Stimulated activated CD8-positive, alpha-beta memory T cell treated with anti-CD3 and anti-CD28 coated beads, Interleukin-2, amount 100 ng/mL, for 48 hours (primary cell): ENCODE results near the gene ADAMTS9.
"Not testable (repeated sequence)": the region's sequence is repeated elsewhere in the genome, so short reads cannot be mapped to it uniquely, and the experiment has no call there.

Source experiments
- DNase-seq, 2 donors: peaks; one replicate each; pipeline ENCODE4 v3.0.0-alpha.2; 2020; ENCODE audit warnings: low read depth in 2 of 2

ADAMTS9 gene

DNA sequence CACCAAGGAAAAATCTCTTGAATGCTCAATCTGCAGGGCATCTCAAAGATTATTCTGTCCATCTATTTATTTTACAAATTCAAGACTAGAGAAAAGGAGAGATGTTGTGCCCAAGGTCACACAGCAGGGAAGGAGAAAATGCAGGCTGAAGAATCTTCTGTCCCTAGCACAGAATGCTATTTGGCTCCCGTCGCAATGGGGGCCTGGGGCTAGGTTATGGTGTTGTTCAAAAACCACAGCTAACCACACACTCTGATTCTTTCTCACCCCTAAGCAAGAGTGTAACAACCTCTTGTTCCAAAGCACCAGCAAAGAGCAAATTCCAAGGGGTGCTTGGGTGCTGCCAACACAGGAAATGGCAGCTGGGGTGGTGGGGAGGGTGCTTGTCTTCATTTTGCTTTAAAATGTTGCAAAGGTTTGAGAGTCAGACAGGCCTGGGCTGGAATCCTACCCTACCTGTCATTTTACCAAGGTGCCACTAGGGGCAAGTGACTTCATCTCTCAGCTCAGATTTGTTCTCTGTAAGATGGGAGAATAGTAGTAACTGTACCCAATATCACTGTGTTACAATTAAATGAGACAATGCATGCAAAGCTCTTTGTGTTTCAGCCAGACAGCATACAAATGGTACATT is 112.5 kb downstream of the ADAMTS9 start:
- no peak for DNase-seq

- DNase-seq, result no peak
Measured at GRCh38 chr3:64574194-64574593, 113.6 kb downstream of the ADAMTS9 start.

DNA sequence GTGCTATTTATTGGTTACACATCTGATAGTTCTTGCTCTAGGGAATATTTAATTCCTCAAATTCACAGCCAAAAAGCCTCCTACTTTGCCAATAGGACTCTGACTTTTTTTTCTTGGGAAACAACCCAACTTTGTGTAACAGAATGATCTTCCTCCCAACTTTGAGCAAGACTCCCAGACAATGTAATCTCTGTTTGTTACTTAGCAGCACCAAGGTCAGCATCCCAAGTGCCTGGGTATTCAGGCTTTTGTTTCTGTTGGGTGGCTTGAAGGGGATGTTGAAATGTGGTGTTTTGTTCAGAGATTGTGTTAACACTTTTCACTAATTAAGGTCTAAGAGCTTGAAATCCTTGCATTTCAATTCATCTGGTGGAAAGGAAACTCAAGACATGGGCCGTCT is 115.8 kb downstream of the ADAMTS9 start:
- DNase-seq, result no peak

DNA sequence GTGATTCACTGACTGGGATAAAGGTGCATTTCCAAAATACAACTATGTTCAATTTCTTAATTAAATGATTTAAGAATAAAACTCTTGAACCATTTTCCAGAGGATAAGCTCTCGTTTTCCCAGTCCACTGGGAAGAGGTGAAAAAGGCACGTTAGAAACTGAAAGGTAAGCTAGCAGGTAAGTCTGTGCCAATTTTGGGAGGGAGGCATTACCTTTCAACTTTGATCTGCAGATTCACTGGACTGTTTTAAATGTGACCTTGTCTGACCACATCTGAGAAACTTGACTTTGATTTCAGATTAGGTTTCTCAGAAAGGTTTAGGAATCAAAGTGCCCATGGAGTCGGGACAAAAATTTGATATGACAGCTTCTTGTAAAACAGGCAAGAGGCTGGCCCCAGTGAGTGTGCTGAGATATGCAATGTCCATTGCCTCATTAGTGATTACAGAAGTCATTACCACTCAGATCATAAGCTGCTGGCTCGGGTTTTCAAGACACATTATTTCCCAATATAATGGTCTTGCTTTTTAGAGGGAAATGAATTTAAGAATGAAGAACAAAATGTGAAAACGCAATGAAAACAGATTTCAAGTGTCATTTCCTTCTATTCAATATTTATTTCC is 118.8 kb downstream of the ADAMTS9 start:
- DNase-seq, result no peak

GRCh38 chr3:64566859-64567258 is 120.9 kb downstream of the ADAMTS9 start:
- DNase-seq, result no peak

GRCh38 chr3:64563751-64564150 is 124.0 kb downstream of the ADAMTS9 start:
- DNase-seq, result no peak

GRCh38 chr3:64561868-64562267 is 125.9 kb downstream of the ADAMTS9 start:
- DNase-seq, result no peak

DNA sequence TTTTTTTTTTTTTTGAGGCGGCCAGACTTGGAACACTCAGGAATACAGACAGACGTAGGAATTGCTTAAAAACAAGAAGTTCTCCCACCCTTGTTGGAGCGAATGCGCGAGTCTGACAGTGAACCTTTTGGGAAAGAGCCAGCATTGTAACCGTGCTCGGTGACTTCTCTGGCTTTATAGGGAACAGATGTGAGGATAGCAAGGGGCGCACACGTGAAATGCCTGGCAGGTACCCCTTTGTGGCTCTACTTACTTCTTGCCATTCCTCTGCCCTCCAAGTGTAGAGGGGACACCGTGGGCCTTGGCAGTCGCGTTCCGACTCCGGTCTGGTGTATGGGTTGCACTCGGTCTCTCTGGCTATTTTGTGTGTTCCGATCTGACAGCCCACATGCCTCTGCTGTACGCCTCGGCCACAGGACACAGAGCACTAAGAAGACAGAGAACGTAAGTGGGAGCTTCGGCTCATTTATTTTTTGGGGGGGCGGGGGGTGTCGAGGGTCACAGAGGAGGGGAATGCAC is 126.4 kb downstream of the ADAMTS9 start:
- DNase-seq, result no peak

- no peak for DNase-seq
Measured at GRCh38 chr3:64560791-64561190, 127.0 kb downstream of the ADAMTS9 start.

DNA sequence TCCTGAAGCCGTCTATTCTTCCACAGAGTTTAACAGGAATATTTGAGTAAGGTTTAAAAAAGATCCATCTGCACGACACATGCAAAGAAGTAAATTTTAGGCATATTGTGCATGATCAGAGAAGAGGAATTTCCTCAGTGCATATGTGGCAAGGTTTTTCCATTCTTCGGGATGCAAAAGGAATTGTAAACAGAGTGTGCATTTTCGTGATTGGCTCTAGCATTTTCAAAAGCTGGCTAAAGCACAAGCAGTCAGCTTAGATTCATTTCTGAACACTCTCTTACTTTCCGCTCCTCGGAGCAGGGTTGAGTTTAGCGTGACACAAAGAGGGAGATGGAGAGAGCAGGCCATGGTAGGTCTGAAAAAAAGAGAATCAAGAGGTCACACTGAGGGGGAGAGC is 128.2 kb downstream of the ADAMTS9 start:
- DNase-seq, result no peak

DNA sequence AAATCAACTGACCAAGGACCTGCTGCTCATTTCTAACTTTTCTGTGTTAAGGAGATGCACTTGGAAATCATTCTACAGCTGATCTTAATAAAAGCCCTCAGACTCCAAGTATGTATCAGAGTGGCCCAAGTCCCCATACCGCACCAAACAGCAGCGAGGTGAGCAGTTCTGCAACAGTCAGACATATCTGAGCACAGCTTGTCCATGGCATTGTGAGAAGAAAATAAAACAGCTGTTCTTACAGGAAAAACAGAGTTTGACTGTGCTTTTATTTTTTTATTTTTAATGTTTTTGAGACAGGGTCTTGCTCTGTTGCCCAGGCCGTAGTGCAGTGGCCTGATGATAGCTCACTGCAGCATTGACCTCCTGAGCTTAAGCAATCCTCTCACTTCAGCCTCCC is 131.8 kb downstream of the ADAMTS9 start:
- DNase-seq, result no peak

GRCh38 chr3:64555351-64555750 is 132.4 kb downstream of the ADAMTS9 start:
- DNase-seq, result no peak

GRCh38 chr3:64554096-64554920 is 133.5 kb downstream of the ADAMTS9 start:
- no peak for DNase-seq

DNA sequence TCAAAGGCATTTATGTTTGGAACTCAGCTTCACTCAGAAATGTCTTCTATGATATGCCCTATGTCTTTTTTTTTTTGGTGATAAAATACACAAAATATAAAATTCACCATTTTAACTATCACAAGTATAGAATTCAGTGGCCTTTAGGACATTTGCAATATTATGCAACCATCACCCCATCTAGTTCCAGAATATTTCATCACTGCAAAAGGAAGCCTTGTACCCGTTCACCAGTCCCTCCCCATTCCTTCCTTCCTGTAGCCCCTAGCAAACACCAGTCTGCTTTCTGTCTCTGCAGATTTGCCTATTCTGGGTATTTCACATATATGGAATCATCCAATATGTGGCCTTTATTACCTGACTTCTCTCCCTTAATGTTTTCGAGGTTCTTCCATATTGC is 134.8 kb downstream of the ADAMTS9 start:
- no peak for DNase-seq

GRCh38 chr3:64552160-64552559 is 135.6 kb downstream of the ADAMTS9 start:
- DNase-seq, result no peak

- no peak for DNase-seq
Measured at GRCh38 chr3:64551697-64552096, 136.1 kb downstream of the ADAMTS9 start.

GRCh38 chr3:64550745-64551144 is 137.1 kb downstream of the ADAMTS9 start:
- DNase-seq, result no peak

- no peak for DNase-seq
Measured at GRCh38 chr3:64549869-64550268, 137.9 kb downstream of the ADAMTS9 start.

GRCh38 chr3:64548200-64548889 is 139.5 kb downstream of the ADAMTS9 start:
- DNase-seq, result no peak

DNA sequence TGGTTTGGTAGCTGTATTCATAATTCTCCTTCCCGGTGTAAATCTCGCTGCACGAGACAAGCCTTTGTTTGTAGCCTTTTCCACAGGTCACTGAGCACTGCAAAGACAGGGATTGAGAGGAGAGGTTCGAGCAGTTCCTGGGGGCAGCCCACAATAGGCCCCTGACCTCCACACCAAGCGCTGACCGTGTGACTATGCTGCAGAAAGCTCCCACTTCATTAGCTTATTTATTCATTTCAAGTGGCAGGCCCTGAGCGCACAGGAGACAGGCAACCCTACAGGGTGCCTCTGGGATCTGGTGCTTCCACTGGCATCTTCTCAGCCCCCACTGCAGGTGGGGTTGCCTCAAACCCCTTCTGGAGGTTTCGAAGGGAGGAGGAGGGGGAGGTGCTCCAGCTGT is 140.9 kb downstream of the ADAMTS9 start:
- DNase-seq, result no peak

DNA sequence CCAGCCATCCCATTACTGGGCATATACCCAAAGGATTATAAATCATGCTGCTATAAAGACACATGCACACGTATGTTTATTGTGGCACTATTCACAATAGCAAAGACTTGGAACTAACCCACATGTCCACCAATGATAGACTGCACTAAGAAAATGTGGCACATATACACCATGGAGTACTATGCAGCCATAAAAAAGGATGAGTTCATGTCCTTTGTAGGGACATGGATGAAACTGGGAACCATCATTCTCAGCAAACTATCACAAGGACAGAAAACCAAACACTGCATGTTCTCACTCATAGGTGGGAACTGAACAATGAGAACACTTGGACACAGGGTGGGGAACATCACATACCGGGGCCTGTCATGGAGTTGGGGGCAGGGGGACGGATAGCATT is 142.6 kb downstream of the ADAMTS9 start:
- DNase-seq, result not testable (repeated sequence)

DNA sequence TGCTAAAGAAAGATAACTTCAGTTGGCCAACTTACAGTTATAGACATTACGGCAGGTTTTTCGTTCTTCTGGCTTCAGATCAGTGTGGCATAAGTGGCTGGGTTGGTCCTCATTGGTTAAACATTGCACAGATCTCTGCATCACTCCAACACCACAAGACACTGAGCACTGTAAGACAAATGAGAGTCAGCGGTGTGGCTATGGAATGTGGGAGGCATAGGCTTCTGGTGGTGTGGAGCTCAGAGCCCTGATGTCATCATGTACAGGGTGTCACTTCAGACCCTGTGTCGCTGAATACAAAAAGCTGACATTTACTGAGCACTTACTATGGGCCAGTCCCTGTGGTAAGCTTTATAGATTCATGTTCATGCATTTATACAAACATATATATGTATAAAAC is 146.0 kb downstream of the ADAMTS9 start:
- DNase-seq, result no peak
